Vagina (tissue), 2 donors: ENCODE results near the gene PDE4A.

Source experiments
- POLR2A ChIP-seq, 2 donors: fragments of 450-650 bp; IDR thresholded peaks; one replicate each; pipeline ENCODE4 v1.6.1; 2017; ENCODE audit warnings: antibody characterized with exemption in 2 of 2, mild to moderate bottlenecking in 2 of 2, moderate library complexity in 2 of 2
- TF ChIP-seq, protein P1 (sequence below), 3 experiments: fragments of 450-650 bp in 2 of 3; fragments of 200-600 bp in 1 of 3; sonication (generic) in 1 of 3; IDR thresholded peaks; one replicate each; pipeline ENCODE4 v1.5.1; 2017 to 2019; ENCODE audit warnings: antibody characterized with exemption in 3 of 3, mild to moderate bottlenecking in 2 of 3, moderate library complexity in 2 of 3

DNA sequence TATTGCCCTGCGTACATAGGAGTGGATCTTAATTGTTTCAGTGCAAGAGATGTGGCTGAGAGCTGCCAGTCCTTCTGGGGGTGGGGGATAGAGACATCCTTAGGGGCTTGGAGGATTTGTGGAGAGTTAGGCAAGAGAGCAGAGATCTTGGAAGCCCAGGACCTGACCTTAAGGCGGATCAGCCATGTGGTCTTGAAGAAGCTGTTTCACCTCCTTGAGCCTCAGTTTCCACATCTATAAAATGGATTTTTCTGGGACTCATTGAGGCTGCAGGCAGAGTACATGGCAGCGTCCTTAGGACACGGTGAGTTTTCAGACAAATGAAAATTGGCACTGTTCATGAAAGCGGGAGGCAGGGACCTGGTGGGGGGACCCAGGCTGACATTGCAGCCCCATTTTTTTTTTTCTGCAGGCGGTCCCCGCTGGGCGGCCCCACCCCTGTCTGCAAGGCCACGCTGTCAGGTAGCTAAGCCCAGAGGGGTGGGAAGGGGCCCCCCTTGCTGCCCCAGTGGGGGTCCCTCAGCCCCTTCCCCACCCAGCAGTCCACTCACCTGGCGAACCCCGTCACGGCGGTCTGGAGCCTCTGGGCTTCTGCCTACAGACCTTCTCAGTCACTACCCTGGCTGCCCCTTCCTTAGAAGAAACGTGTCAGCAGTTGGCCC, 30.0 kb downstream of the PDE4A start:
- TF ChIP-seq, protein P1, sequence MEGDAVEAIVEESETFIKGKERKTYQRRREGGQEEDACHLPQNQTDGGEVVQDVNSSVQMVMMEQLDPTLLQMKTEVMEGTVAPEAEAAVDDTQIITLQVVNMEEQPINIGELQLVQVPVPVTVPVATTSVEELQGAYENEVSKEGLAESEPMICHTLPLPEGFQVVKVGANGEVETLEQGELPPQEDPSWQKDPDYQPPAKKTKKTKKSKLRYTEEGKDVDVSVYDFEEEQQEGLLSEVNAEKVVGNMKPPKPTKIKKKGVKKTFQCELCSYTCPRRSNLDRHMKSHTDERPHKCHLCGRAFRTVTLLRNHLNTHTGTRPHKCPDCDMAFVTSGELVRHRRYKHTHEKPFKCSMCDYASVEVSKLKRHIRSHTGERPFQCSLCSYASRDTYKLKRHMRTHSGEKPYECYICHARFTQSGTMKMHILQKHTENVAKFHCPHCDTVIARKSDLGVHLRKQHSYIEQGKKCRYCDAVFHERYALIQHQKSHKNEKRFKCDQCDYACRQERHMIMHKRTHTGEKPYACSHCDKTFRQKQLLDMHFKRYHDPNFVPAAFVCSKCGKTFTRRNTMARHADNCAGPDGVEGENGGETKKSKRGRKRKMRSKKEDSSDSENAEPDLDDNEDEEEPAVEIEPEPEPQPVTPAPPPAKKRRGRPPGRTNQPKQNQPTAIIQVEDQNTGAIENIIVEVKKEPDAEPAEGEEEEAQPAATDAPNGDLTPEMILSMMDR (IDR thresholded peaks at IDR 0.05): no peak
- TF ChIP-seq POLR2A (IDR thresholded peaks at IDR 0.05): no peak
